ENCODE measurements around the gene ATXN2L.

The ATXN2L gene

GRCh38 chr16:28830531-28830930 is 7.7 kb downstream of the ATXN2L start:
- H3K9me2 ChIP-seq (ENCODE audit: low read depth, low read length): no peaks in the 10 kb centered on the region
- no peaks in the 10 kb centered on the region for H3K9me3 ChIP-seq (ENCODE audit: low read length)
- H3K4me2 ChIP-seq (ENCODE audit: low read length): no peak overlapping the region
- H3K9ac ChIP-seq (ENCODE audit: low read length): no peak overlapping the region
- H3K79me2 ChIP-seq (ENCODE audit: insufficient read depth, low read length): peaks cover 15% of the 10 kb centered on the region
- no peaks in the 10 kb centered on the region for H4K20me1 ChIP-seq (ENCODE audit: insufficient read depth, low read length)
- H3K27ac ChIP-seq (ENCODE audit: low read depth, low read length, poor library complexity, severe bottlenecking): no peak overlapping the region
- H3K27me3 ChIP-seq (ENCODE audit: insufficient read depth, low read length): no peaks in the 10 kb centered on the region
- H3K4me1 ChIP-seq (ENCODE audit: insufficient read depth, low read length, severe bottlenecking): peaks cover 3% of the 10 kb centered on the region
- TF ChIP-seq CTCF (IDR thresholded peaks at IDR 0.05; ENCODE audit: low read length) (no peak), EZH2 (IDR thresholded peaks at IDR 0.05; ENCODE audit: borderline replicate concordance, low read length) (no peak)
- H3F3A ChIP-seq (ENCODE audit: insufficient read depth, low read length): no peaks in the 10 kb centered on the region
- no peak overlapping the region for H3K4me3 ChIP-seq (ENCODE audit: low read depth, low read length, poor library complexity, severe bottlenecking)
- no peak overlapping the region for H2AFZ ChIP-seq (ENCODE audit: low read length)
- H3K36me3 ChIP-seq (ENCODE audit: insufficient read depth, low read length): peaks cover 100% of the 10 kb centered on the region

GRCh38 chr16:28834349-28834748 is 11.6 kb downstream of the ATXN2L start:
- H3K4me1 ChIP-seq (ENCODE audit: insufficient read depth, low read length, severe bottlenecking): no peaks in the 10 kb centered on the region
- H3K9me3 ChIP-seq (ENCODE audit: low read length): no peaks in the 10 kb centered on the region
- TF ChIP-seq CTCF (IDR thresholded peaks at IDR 0.05; ENCODE audit: low read length) (no peak), EZH2 (IDR thresholded peaks at IDR 0.05; ENCODE audit: borderline replicate concordance, low read length) (no peak)
- H3K9ac ChIP-seq (ENCODE audit: low read length): no peak overlapping the region
- H3K9me2 ChIP-seq (ENCODE audit: low read depth, low read length): no peaks in the 10 kb centered on the region
- no peaks in the 10 kb centered on the region for H3K79me2 ChIP-seq (ENCODE audit: insufficient read depth, low read length)
- H3K36me3 ChIP-seq (ENCODE audit: insufficient read depth, low read length): peaks cover 99% of the 10 kb centered on the region
- no peak overlapping the region for H3K4me2 ChIP-seq (ENCODE audit: low read length)
- no peaks in the 10 kb centered on the region for H3K27me3 ChIP-seq (ENCODE audit: insufficient read depth, low read length)
- H3F3A ChIP-seq (ENCODE audit: insufficient read depth, low read length): 0 out of 2 replicates have a peak, but pooled peaks cover 8% of the 10 kb centered on the region
- H3K27ac ChIP-seq (ENCODE audit: low read depth, low read length, poor library complexity, severe bottlenecking): no peak overlapping the region
- H4K20me1 ChIP-seq (ENCODE audit: insufficient read depth, low read length): no peaks in the 10 kb centered on the region
- H3K4me3 ChIP-seq (ENCODE audit: low read depth, low read length, poor library complexity, severe bottlenecking): no peak overlapping the region
- no peak overlapping the region for H2AFZ ChIP-seq (ENCODE audit: low read length)

GRCh38 chr16:28834873-28835863 is 12.4 kb downstream of the ATXN2L start:
- H3F3A ChIP-seq (ENCODE audit: insufficient read depth, low read length): 0 out of 2 replicates have a peak, but pooled peaks cover 8% of the 10 kb centered on the region

More at GRCh38 chr16:28834873-28835863, 12.4 kb downstream of the ATXN2L start:
- Histone ChIP-seq H3K4me2 (ENCODE audit: low read length) (no peak overlapping the region), H3K4me1 (ENCODE audit: insufficient read depth, low read length, severe bottlenecking) (no peaks in the 10 kb centered on the region), H2AFZ (ENCODE audit: low read length) (no peak overlapping the region), H3K27ac (ENCODE audit: low read depth, low read length, poor library complexity, severe bottlenecking) (no peak overlapping the region), H3K9ac (ENCODE audit: low read length) (no peak overlapping the region), H3K4me3 (ENCODE audit: low read depth, low read length, poor library complexity, severe bottlenecking) (no peak overlapping the region), H3K79me2 (ENCODE audit: insufficient read depth, low read length) (no peaks in the 10 kb centered on the region), H3K9me2 (ENCODE audit: low read depth, low read length) (no peaks in the 10 kb centered on the region), H3K27me3 (ENCODE audit: insufficient read depth, low read length) (no peaks in the 10 kb centered on the region), H3K36me3 (ENCODE audit: insufficient read depth, low read length) (peaks cover 91% of the 10 kb centered on the region), H3K9me3 (ENCODE audit: low read length) (no peaks in the 10 kb centered on the region), H4K20me1 (ENCODE audit: insufficient read depth, low read length) (no peaks in the 10 kb centered on the region)
- TF ChIP-seq CTCF (IDR thresholded peaks at IDR 0.05; ENCODE audit: low read length) (no peak), EZH2 (IDR thresholded peaks at IDR 0.05; ENCODE audit: borderline replicate concordance, low read length) (no peak)

Data from OCI-LY1 (cell line).